Heart left ventricle (tissue), 13 donors: ENCODE results near the gene SIGLEC10.
A peak's percentile ranks its signal among the peaks of the same experiment; 100 is the strongest.

Experiments
- POLR2A ChIP-seq, 2 donors: fragments of 450-650 bp; IDR thresholded peaks; one replicate each; pipeline ENCODE4 v1.6.1; 2017; ENCODE audit warnings: antibody characterized with exemption in 2 of 2, mild to moderate bottlenecking in 2 of 2, moderate library complexity in 2 of 2
- TF ChIP-seq, protein P1 (sequence below), 12 donors: fragments of 200-600 bp; sonication (generic) in 4 of 12; IDR thresholded peaks; one replicate each; pipeline versions ENCODE4 v1.5.0 to v1.8.0; 2018 to 2022; ENCODE audit warnings: antibody characterized with exemption in 12 of 12, mild to moderate bottlenecking in 5 of 12
- donor health status: ischemic (EF 13 %, LVEDD 7.1; RV severe dilation, severe dysfunction).
- donor health status: DM: no; HTN: yes; CAD: no.
- donor health status: DM: no; HTN: no; CAD: no.
- donor health status: ischemic (EF 25% LVEDD 6.9; RV normal size, moderate dysfunction).
- donor health status: ischemic (EF 25% LVEDD 5.7; RV mildly dilated, moderate dysfunction).
- donor health status: ischemic (EF 35%, LVEDD 5.7; RV mildly dilated, moderate dysfunction).
- donor health status: nonischemic (EF 11% LVEDD 7.7; RV severe dilation, severe dysfunction).
- donor health status: DM: yes; HTN: yes; CAD: no.
- donor health status: PGD.
- donor health status: ischemic (EF 29% LVEDD 5.4; RV normal size, mild dysfunction).
- donor health status: nonischemic (EF 23%, LVEDD 6.1; RV moderate dilation, normal function).

- TF ChIP-seq, protein P1, sequence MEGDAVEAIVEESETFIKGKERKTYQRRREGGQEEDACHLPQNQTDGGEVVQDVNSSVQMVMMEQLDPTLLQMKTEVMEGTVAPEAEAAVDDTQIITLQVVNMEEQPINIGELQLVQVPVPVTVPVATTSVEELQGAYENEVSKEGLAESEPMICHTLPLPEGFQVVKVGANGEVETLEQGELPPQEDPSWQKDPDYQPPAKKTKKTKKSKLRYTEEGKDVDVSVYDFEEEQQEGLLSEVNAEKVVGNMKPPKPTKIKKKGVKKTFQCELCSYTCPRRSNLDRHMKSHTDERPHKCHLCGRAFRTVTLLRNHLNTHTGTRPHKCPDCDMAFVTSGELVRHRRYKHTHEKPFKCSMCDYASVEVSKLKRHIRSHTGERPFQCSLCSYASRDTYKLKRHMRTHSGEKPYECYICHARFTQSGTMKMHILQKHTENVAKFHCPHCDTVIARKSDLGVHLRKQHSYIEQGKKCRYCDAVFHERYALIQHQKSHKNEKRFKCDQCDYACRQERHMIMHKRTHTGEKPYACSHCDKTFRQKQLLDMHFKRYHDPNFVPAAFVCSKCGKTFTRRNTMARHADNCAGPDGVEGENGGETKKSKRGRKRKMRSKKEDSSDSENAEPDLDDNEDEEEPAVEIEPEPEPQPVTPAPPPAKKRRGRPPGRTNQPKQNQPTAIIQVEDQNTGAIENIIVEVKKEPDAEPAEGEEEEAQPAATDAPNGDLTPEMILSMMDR (IDR thresholded peaks at IDR 0.05): peak in 4 of 12 donors; percentile 10 to 27 (median 16)
- TF ChIP-seq POLR2A (IDR thresholded peaks at IDR 0.05): no peak
These were observed 23.2 kb downstream of the SIGLEC10 start for GRCh38 chr19:51394050-51394836.
